H9 (cell line): ENCODE results near the gene PLEKHM3. TPM values are rescaled to one million over a fixed set of nuclear protein-coding genes. Genes with fewer than 3 reads are reported as not detected.

Experiments used
- DNase-seq: peaks from one replicate; pipeline ENCODE4 v3.0.0-alpha.2; 2017
- H2AFZ ChIP-seq: one replicate; pipeline ENCODE4 v1.6.1; 2013; ENCODE audit warnings: mild to moderate bottlenecking, low read length, control low read depth, moderate library complexity
- H2AK5ac ChIP-seq: 2 replicates; pipeline ENCODE4 v1.6.1; 2013; ENCODE audit warnings: low read length, control low read depth, mixed read lengths; ENCODE audit not compliant: insufficient read length
- H2BK120ac ChIP-seq: one replicate; pipeline ENCODE4 v1.6.1; 2013; ENCODE audit warnings: low read depth, mild to moderate bottlenecking, low read length, control low read depth, inconsistent platforms; ENCODE audit not compliant: poor library complexity, severe bottlenecking
- H2BK12ac ChIP-seq: 2 replicates; pipeline ENCODE4 v1.6.1; 2013; ENCODE audit warnings: low read length, control low read depth, mixed read lengths, low read depth; ENCODE audit not compliant: insufficient read length
- H2BK15ac ChIP-seq: 2 replicates; pipeline ENCODE4 v1.6.1; 2013; ENCODE audit warnings: low read depth, low read length, control low read depth
- H2BK20ac ChIP-seq: one replicate; pipeline ENCODE4 v1.6.1; 2013; ENCODE audit warnings: low read depth, mild to moderate bottlenecking, low read length, control low read depth, inconsistent platforms; ENCODE audit not compliant: poor library complexity, severe bottlenecking
- H2BK5ac ChIP-seq: 2 replicates; pipeline ENCODE4 v1.6.1; 2013; ENCODE audit warnings: low read length, control low read depth, mixed read lengths; ENCODE audit not compliant: insufficient read length
- H3K14ac ChIP-seq: 2 replicates; pipeline ENCODE4 v1.6.1; 2013; ENCODE audit warnings: low read length, control low read depth; ENCODE audit not compliant: insufficient read depth
- H3K18ac ChIP-seq: 2 replicates; pipeline ENCODE4 v1.6.1; 2013; ENCODE audit warnings: low read depth, mild to moderate bottlenecking, mixed read lengths, low read length, control low read depth; ENCODE audit not compliant: insufficient read length
- H3K23ac ChIP-seq: 2 replicates; pipeline ENCODE4 v1.6.1; 2013; ENCODE audit warnings: low read length, control low read depth, mixed read lengths, low read depth; ENCODE audit not compliant: insufficient read length
- H3K23me2 ChIP-seq: 2 replicates; pipeline ENCODE4 v1.6.1; 2013; ENCODE audit warnings: low read depth, mild to moderate bottlenecking, mixed read lengths, low read length, control low read depth; ENCODE audit not compliant: insufficient read length, poor library complexity, severe bottlenecking
- H3K27ac ChIP-seq: 2 replicates; pipeline ENCODE4 v1.5.1; 2013; ENCODE audit warnings: low read length, control low read depth, mixed read lengths, low read depth; ENCODE audit not compliant: insufficient read length
- H3K27me3 ChIP-seq: 2 replicates; pipeline ENCODE4 v1.6.1; 2013; ENCODE audit warnings: low read length, control low read depth, inconsistent platforms; ENCODE audit not compliant: insufficient read depth
- H3K4ac ChIP-seq: 2 replicates; pipeline ENCODE4 v1.6.1; 2013; ENCODE audit warnings: low read depth, mild to moderate bottlenecking, control low read depth, inconsistent platforms, low read length, moderate library complexity
- H3K4me1 ChIP-seq: 2 replicates; pipeline ENCODE4 v1.6.1; 2013; ENCODE audit warnings: low read length, control low read depth, inconsistent platforms; ENCODE audit not compliant: insufficient read depth
- H3K4me2 ChIP-seq: 2 replicates; pipeline ENCODE4 v1.6.1; 2013; ENCODE audit warnings: low read length, control low read depth, mixed read lengths; ENCODE audit not compliant: insufficient read length, insufficient read depth
- H3K56ac ChIP-seq: 2 replicates; pipeline ENCODE4 v1.6.1; 2013; ENCODE audit warnings: low read depth, mild to moderate bottlenecking, mixed read lengths, low read length, control low read depth; ENCODE audit not compliant: insufficient read length
- H3K79me1 ChIP-seq: 2 replicates; pipeline ENCODE4 v1.6.1; 2013; ENCODE audit warnings: low read depth, mild to moderate bottlenecking, moderate library complexity, low read length, control low read depth, inconsistent platforms; ENCODE audit not compliant: insufficient read depth, poor library complexity, severe bottlenecking
- H3K79me2 ChIP-seq: 2 replicates; pipeline ENCODE4 v1.6.1; 2013; ENCODE audit warnings: low read length, control low read depth, inconsistent platforms; ENCODE audit not compliant: insufficient read depth
- H3K9ac ChIP-seq: 2 replicates; pipeline ENCODE4 v1.6.1; 2013; ENCODE audit warnings: low read length, control low read depth, mixed read lengths; ENCODE audit not compliant: insufficient read length; ENCODE audit errors: extremely low read depth
- H3K9me3 ChIP-seq: one replicate; pipeline ENCODE4 v1.6.1; 2013; ENCODE audit warnings: low read depth, low read length, inconsistent platforms; ENCODE audit not compliant: control insufficient read depth
- H3T11ph ChIP-seq: one replicate; pipeline ENCODE4 v1.6.1; 2013; ENCODE audit warnings: mild to moderate bottlenecking, low read length, control low read depth, inconsistent platforms
- H4K20me1 ChIP-seq: one replicate; pipeline ENCODE4 v1.6.1; 2013; ENCODE audit not compliant: control insufficient read depth, insufficient read length, insufficient read depth
- H4K5ac ChIP-seq: 2 replicates; pipeline ENCODE4 v1.6.1; 2013; ENCODE audit warnings: low read depth, mild to moderate bottlenecking, mixed read lengths, low read length, control low read depth; ENCODE audit not compliant: insufficient read length
- H4K8ac ChIP-seq: replicated peaks from 2 replicates; pipeline ENCODE4 v1.6.1; 2013; ENCODE audit warnings: low read length, control low read depth, mixed read lengths, low read depth; ENCODE audit not compliant: insufficient read length
- H4K91ac ChIP-seq: 2 replicates; pipeline ENCODE4 v1.6.1; 2013; ENCODE audit warnings: low read depth, mild to moderate bottlenecking, moderate library complexity, mixed read lengths, low read length, control low read depth; ENCODE audit not compliant: insufficient read length
- H3K27ac Mint-ChIP-seq, 3 experiments: 2 replicates in 2 of 3; 3 replicates in 1 of 3; pipeline ENCODE4 v1.8.0; 2020 to 2021; ENCODE audit warnings: mixed read lengths in 3 of 3, mild to moderate bottlenecking in 1 of 3, moderate library complexity in 1 of 3
- H3K27me3 Mint-ChIP-seq: 2 replicates; pipeline ENCODE4 v1.8.0; 2021; ENCODE audit warnings: low read depth, mild to moderate bottlenecking, moderate library complexity, mixed read lengths
- H3K36me3 Mint-ChIP-seq, 3 experiments: 2 replicates in 2 of 3; 3 replicates in 1 of 3; pipeline ENCODE4 v1.8.0; 2020 to 2021; ENCODE audit warnings: low read depth in 3 of 3, mixed read lengths in 3 of 3; ENCODE audit not compliant: insufficient read depth in 1 of 3
- H3K4me1 Mint-ChIP-seq, 2 experiments: 2 replicates each; pipeline ENCODE4 v1.8.0; 2020; ENCODE audit warnings: mixed read lengths in 2 of 2
- H3K4me3 Mint-ChIP-seq, 2 experiments: 2 replicates in 1 of 2; 3 replicates in 1 of 2; pipeline ENCODE4 v1.8.0; 2020 to 2021; ENCODE audit warnings: mild to moderate bottlenecking in 2 of 2, mixed read lengths in 2 of 2, moderate library complexity in 1 of 2
- H3K9me3 Mint-ChIP-seq, 2 experiments: 2 replicates in 1 of 2; 3 replicates in 1 of 2; pipeline ENCODE4 v1.8.0; 2020; ENCODE audit warnings: mild to moderate bottlenecking in 2 of 2, mixed read lengths in 2 of 2, moderate library complexity in 1 of 2
- WGBS: extraction: QIAGEN DNeasy Blood & Tissue Kit; methylation state at CpG from one replicate; pipeline ENCODE4 v1.1.7; 2013; ENCODE audit warnings: missing lambda C conversion rate, low lambda C conversion rate, mixed read lengths; ENCODE audit not compliant: insufficient read length; ENCODE audit errors: extremely low coverage; 5-methylcytosine and 5-hydroxymethylcytosine counted together
- total RNA-seq: library from RNA; stranded (reverse); gene quantifications from 2 replicates; pipeline ENCODE4 v1.2.1, GENCODE V29; 2021
- TF ChIP-seq, protein P1 (sequence below): fragments of 200-600 bp; sonication (generic); conservative IDR thresholded peaks from 3 replicates; pipeline ENCODE4 v1.8.0; 2021; ENCODE audit warnings: antibody characterized with exemption, mild to moderate bottlenecking

The PLEKHM3 gene
- total RNA-seq, 1 experiment from 2014 or later = 7.5 TPM

DNA sequence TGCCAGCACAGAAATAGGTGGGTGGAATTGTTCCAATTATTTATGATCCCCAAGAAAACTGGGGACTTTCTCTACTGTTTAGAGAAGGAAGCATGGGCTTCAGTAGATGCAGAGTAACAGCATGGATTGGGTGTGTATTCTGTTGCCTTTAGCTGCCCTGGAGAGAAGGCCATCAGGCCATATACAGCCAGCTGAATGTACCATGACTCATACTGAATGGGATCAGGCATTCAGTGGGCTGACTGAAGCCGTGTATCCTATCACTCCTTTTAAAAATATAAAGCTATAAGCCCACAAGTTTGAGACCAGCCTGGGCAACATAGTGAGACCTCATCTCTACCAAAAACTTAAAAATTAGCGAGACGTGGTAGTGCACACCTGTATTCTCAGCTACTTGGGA is 16.7 kb upstream of the PLEKHM3 start:
- no peaks in the 10 kb centered on the region for H3K9me3 ChIP-seq
- no peaks in the 10 kb centered on the region for H3K79me1 ChIP-seq
- H2BK15ac ChIP-seq = no peak overlapping the region
- H3K9ac ChIP-seq = no peak overlapping the region
- no CpG with 5 or more reads among the region's 3 CpGs for WGBS
- no peaks in the 10 kb centered on the region for H4K20me1 ChIP-seq
- H3K4me2 ChIP-seq = no peak overlapping the region
- no peak overlapping the region for H4K5ac ChIP-seq
- no peak overlapping the region for H2BK20ac ChIP-seq
- no peaks in the 10 kb centered on the region for H3K27me3 ChIP-seq
- no peak overlapping the region for H3K18ac ChIP-seq
- H4K8ac ChIP-seq = no peak overlapping the region
- H3K4ac ChIP-seq = no peak overlapping the region
- Mint-ChIP-seq H3K36me3 (no peaks in the 10 kb centered on the region), H3K9me3 (no peaks in the 10 kb centered on the region; a peak in 1 of 5 replicates), H3K4me3 (no peak overlapping the region), H3K27ac (no peak overlapping the region), H3K4me1 (peaks cover 27 to 31% of the 10 kb centered on the region in 2 experiments), H3K27me3 (no peaks in the 10 kb centered on the region)
- DNase-seq = no peak
- no peak overlapping the region for H3K27ac ChIP-seq
- H3K4me1 ChIP-seq = peaks cover 2% of the 10 kb centered on the region; the same call in 1 of the 2 replicates
- H2BK120ac ChIP-seq = no peak overlapping the region
- H3K56ac ChIP-seq = no peak overlapping the region
- TF ChIP-seq, protein P1, sequence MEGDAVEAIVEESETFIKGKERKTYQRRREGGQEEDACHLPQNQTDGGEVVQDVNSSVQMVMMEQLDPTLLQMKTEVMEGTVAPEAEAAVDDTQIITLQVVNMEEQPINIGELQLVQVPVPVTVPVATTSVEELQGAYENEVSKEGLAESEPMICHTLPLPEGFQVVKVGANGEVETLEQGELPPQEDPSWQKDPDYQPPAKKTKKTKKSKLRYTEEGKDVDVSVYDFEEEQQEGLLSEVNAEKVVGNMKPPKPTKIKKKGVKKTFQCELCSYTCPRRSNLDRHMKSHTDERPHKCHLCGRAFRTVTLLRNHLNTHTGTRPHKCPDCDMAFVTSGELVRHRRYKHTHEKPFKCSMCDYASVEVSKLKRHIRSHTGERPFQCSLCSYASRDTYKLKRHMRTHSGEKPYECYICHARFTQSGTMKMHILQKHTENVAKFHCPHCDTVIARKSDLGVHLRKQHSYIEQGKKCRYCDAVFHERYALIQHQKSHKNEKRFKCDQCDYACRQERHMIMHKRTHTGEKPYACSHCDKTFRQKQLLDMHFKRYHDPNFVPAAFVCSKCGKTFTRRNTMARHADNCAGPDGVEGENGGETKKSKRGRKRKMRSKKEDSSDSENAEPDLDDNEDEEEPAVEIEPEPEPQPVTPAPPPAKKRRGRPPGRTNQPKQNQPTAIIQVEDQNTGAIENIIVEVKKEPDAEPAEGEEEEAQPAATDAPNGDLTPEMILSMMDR = no peak
- H3K23ac ChIP-seq = no peak overlapping the region
- H2BK12ac ChIP-seq = no peak overlapping the region
- no peak overlapping the region for H2AFZ ChIP-seq
- no peak overlapping the region for H4K91ac ChIP-seq
- no peaks in the 10 kb centered on the region for H3K79me2 ChIP-seq
- no peak overlapping the region for H3T11ph ChIP-seq
- no peak overlapping the region for H3K14ac ChIP-seq
- H2AK5ac ChIP-seq = no peak overlapping the region
- H3K23me2 ChIP-seq = no peaks in the 10 kb centered on the region
- H2BK5ac ChIP-seq = no peak overlapping the region
